Activated CD4-positive, alpha-beta T cell treated with anti-CD3 and anti-CD28 coated beads for 48 hours (primary cell): ENCODE measurements around the gene MYRF.
A peak's percentile ranks its signal among the peaks of the same experiment; 100 is the strongest.

Source experiments
- DNase-seq: peaks from one replicate; pipeline ENCODE4 v3.0.0-alpha.2; 2020

Gene MYRF

DNA sequence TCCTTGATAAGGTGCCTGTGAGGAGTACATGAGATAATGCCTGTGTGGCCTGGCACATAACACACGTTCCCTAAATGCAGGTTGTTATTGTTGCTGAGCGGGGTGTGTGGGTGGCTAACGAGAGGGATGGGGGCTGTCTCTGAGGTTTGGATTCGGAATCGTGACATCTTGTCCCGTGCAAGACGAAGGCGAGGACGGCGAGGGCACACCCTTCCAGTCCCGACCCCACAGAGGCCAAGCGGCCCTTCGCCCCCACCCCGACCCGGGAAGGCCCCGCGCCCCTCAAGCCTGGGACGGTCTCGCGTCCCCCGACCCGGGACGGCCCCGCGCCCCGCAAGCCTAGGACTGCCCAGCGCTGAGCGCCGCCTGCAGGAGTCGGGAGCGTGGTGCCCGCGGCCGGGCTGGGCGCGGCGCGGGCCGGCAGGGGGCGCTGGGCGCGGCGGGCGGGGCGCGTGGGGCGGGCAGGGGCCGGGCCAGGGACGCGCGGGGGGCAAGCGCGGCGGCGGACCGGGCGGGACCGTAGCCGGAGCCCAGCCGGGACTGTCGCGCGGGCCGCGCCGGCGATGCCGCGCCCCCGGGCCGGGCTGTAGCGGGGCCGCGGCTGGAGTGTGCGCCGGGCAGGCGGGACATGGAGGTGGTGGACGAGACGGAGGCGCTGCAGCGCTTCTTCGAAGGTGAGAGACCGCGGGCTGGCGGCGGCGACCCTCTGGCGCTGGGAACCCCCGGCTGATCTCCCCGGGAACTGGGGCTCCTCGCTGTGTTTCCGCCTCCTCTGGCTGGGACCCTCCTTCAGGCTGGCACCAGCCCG, at the start of gene MYRF:
MYRF (plus strand) TSS at position 520 of the 808 bp plus-strand sequence; CDS start at position 629, 109 bp downstream.
- DNase-seq: peak; percentile 60

DNA sequence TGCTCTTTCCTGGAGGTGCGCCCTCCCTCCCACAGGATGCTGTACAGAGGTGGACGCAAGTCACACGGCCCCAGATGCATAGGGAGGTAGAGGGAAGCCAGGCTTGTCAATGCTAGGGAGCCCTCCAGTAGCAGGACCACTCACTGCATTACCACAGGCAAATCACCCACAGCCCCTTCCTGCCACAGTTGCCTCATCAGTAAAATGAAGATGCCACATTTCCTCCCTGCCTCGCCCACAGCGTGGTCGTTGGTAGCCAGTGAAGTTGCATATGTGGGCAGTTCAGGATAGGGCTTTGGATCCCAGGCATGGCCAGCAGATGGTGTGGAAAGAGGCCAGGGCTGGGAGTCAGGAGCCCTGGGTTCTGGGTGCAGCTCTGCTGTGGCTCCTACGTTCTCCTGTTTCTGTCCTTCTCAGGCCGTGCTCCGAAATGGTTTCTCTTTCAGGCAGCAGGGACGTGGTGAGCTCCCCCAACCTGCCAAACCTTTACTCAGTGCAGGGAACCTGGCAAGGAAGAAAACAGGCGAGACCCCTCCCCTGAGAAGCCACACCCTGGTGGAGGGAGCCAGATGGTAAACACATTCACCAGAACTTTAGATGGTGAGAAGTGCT, 49.6 kb upstream of the MYRF start:
- DNase-seq: no peak

DNA sequence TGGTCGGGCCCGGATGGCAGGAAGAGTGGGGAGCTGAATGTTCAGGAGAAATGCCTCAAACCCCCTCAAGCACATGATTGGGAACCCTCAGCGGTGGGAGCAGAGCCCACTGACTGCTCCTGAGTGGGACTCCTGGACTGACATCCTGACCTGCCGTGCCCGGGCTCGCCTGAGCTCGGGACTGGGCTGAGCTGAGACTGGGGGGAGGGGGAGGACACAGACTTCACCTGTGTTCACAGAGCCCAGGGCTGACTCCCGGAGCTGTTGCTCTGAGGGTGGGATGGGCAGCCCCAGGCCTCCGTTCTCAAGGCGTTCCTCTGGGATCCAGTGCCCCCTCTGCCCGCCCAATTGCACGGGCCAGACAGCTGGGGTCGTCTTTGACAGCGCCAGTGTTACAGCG, 47.6 kb upstream of the MYRF start:
- DNase-seq: no peak

DNA sequence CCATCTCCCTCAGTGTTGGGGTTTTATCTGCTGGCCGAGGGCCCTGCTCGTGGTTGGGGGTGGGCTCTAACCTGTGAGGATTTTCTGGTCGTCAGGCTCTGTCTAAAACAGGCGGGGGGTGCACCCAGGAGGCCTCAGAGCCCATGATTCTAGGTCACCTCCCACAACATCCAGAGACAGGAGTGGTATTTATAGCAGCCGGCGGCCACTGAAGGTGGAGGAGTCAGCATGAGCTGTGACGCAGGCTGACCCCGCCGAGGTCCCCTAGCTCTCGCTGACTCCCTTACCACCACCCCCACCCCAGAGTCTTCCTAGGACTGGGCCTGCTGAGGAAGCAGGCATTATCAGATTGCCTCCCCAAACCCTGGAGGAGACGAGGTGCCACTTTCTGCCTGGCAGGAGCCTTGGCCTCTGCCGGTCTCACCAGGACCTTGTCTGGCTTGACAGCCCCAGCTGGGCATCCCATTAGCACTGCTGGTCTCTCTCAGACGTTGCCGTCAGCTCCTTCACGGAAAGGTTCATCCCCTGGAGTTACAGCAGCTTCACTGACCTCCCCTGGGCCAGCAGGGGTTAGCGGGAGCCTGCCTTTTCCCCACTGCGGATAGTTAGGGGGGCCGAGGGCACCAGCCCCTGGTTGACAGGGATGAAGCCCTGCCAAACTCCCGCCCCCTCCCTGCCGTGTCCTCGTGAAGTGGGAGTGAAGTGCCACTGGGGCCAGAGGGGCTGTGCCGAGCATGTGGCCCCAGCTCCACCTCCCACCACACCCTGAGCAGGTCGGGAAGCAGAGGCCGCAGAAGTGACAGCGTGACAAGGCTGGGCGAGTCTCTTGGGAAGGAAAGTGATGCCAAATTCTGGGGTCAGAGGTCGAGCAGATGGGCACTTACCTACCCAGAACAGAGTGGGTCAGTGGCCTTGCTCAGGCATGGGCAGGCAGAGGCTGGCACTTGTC, 45.7 kb upstream of the MYRF start:
- DNase-seq: no peak

DNA sequence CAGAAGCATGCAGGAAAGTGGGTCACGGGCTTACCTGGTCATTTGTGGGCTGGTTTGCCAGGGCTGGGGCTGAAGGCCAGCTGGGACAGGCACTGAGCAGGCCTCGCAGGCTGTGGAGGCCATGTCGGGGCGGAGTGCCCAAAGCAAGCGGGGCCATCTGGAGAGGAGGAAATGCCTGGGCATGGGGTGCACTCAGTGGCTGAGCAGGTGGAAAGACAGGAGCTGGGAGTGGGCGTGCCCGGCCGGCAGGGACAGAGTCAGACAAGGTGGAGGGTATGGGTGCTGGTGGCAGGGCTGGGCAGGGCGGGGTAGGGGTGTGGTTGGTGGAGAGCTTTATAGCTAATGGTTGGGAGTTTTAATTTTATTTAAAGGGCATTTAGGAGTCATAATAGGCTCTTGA, 44.9 kb upstream of the MYRF start:
- DNase-seq: no peak

DNA sequence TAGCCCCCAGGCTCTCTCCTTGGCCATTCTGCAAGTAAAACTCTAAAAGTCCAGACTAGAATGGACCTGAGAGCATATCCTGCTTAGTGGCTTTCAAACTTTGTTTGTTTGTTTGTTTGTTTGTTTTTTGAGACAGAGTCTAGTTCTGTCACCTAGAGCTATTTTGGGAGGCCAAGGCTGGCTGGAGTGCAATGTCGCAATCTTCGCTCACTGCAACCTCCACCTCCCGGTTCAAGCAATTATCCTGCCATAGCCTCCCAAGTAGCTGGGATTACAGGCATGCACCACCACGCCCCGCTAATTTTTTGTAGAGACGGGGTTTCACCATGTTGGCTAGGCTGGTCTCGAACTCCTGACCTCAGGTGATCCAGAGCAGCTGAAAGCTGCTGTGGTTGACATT, 43.3 kb upstream of the MYRF start:
- no peak for DNase-seq

DNA sequence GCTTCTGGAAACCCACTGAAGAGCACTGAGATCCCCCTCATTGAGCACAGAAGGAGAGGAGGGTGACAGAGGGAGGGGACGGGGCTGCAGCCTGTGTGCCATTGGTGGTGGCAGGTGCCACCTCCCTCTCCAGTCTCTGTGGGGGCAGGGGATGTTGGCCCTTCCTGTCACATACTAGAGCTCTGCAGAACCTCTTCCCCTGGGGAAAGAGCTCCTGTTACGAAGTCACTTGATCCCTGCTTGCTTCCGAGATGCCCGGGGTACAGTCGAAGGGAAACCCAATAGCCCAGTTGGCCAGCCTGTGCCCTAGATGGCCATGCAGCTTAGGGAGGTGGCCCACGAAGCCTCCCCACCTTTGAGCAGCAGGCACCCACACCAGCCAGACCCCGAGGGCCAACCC, 42.9 kb upstream of the MYRF start:
- no peak for DNase-seq

DNA sequence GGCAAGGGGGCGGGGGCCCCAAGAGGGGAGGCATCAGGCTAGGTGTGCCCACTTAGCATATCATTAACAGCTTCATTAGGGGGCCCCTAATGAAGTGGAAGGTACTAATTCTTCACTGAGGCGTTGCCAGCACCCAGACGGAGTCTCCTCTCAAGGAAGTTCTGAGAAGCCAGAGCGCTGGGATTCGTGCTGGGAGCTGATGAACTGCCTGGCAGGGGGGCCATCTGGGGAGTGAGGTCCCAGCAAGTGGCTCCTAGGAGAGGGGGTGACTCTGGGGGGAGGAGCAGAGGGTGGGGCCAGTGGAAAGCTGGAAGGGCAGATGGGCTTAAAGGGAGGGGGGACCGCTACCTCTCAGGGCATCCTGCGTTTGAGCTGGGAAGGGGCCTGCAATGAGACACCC, 42.4 kb upstream of the MYRF start:
- DNase-seq: no peak

DNA sequence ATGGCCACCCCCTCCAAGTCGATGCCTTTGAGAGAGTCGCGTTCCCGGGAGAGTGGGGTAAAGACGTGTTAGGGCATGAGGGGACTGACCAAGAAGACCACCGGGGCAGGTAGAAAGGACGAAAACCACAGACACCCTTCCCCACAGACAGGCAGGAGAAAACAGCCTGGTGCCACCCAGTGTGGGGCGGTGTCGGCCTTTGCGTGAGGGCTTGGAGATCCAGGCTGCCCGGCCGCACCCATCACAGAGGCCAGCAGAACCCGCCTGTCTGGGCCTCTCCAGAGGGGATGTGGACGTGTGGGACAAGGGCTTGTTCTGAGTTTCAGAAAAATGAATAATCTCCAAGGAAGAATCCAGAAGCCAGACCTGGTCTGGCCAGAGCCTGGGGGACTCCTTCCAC, 41.4 kb upstream of the MYRF start:
- no peak for DNase-seq

DNA sequence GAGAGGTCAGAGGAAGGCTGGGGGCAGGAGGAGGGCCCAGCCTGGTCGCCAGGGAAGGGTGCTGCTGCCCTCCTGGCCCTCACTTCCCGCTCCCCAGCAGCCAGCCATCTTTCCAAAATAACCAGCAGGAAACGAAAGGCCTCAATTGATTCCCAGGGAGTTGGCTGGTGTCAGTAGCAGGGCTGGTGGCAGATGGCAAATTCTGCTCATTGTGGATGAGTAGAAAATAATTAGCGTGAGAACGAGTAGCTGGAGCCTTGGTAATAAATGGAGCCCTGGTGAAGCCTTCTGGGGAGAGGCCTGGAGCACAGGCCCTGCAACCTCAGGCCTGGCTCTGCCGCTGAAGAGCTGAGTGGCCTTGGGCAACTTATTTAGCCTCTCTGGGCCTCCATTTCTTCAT, 40.9 kb upstream of the MYRF start:
- no peak for DNase-seq

DNA sequence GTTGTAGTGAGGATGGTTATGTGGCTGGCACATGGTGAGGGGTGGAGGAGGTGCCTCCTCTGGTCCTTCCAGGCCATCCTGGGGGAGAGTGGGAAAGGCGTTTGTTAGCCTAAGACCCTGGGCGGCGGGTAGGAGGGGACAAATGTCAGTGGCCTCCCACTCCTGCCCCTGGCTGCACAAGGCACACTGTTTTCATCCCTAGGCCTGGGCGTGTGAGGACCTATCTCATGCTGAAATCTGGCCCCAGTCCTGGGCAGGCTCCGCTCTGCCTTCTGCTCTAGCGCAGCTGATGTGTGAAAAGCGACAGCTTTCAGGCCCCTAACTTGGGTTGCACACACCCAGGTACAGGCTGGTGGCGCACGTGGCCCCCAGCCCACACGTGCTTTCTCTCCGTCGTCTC, 40.1 kb upstream of the MYRF start:
- DNase-seq: no peak

DNA sequence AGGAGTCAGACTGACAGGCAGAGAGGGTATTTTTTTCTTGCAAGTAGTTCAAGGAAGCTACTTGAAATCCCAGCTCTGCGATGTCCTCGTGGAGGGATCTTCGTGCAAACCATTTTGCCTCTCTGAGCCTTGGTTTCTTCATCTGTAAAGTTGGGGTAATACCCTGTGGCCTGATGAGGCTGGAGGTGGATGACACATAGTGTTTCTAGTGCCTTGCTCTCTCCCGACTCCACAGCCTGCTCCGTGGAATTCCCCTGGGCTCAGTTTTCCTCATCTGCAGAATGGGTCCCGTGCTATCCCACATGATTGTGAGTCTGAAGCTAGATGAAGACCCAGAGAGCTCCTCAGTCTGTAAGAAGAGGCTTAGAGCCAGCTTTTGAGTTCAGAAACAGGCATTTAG, 39.6 kb upstream of the MYRF start:
- DNase-seq: no peak

DNA sequence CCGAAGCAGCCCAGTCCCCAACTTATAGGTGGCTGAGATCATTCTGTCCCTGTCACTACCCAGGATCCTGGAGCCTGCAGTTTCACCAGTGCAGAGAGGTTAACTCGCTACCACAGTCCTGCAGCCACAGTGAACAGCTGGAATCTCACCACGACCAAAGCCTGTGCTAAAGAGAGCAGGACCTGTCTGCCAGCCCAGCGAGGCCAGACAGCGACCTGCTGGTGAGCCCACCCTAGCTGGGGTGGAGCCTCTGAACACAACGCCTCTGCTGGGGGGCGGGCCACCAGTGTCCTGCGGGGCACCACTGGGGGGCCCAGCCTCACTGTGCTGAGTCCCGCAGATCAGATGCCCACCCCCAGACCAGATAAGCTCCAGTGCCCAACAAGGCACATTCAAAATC, 39.0 kb upstream of the MYRF start:
- no peak for DNase-seq

DNA sequence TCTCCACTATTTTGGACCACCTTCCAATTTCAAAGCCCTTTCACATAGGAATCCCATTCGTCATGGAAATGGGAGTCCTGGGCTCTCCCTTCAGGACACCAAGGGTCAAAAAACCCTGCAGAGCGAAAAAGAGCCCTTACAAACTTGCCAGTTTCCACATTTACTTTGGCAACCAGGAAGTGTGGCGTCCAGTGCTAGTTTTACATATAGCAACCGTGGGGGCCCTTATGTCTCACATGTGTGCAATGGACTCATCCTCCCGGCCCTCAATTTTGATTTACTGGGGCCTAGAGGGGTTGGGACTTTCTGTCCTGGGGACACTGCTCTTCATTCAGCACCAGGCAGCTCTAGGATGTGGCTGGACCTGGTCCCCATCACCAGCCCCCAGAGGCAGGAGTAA, 38.5 kb upstream of the MYRF start:
- no peak for DNase-seq

DNA sequence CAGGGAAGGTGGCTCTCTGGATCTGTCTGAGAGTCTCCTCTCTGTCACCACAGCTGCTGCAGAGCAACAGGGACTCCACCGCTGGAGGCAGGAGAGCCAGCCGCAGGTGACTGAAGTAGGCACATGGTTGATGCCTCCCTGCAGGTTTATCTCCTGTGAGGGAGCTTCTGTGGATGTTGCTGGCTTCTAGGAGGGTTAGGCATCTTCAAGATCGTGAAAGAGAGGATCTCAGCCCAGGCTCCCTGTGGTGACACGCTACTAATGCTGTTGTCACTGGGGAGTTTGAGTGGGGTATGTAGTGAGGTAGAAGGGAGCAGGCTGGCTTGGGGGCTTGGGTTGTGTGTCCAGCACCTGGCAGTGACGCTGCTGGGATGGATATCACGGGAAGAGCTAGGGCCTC, 38.1 kb upstream of the MYRF start:
- no peak for DNase-seq

DNA sequence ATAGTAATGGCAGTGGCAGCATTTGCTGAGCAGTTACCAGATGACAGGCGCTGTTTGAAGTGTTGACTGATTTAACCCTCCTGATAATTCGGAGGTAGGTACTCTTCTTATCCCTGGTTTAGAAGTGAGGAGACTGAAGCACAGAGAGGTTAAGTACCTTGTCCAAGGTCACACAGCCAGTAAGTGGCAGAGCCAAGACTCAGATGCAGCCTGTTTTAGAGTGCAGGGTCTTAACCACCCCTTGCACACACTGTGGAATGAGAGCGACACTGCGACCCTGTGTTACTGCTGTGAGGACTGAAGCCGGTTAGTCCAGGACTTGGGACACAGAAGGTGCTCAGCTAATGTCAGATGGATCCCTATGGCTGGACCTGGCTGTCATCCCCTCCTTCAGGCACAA, 37.5 kb upstream of the MYRF start:
- DNase-seq: no peak

DNA sequence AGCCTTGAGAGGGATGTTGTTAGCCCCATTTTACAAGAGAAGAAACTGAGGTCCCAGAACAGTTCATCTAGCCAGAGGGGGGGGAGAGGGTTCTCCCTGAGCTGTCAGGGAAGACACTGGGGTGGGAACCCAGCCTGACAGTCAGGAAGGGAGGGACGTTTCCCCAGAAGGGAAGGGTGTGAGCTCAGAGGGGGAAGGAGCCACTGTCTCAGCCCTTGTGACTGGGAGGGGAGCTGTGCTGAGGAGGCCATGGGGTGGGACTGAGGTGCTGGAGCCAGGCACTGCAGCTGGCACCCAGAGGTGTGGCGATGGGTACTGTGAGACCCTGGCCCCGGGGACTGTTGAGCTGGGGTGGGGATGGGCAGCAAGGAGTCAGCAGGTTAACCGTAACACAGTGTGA, 36.6 kb upstream of the MYRF start:
- no peak for DNase-seq

DNA sequence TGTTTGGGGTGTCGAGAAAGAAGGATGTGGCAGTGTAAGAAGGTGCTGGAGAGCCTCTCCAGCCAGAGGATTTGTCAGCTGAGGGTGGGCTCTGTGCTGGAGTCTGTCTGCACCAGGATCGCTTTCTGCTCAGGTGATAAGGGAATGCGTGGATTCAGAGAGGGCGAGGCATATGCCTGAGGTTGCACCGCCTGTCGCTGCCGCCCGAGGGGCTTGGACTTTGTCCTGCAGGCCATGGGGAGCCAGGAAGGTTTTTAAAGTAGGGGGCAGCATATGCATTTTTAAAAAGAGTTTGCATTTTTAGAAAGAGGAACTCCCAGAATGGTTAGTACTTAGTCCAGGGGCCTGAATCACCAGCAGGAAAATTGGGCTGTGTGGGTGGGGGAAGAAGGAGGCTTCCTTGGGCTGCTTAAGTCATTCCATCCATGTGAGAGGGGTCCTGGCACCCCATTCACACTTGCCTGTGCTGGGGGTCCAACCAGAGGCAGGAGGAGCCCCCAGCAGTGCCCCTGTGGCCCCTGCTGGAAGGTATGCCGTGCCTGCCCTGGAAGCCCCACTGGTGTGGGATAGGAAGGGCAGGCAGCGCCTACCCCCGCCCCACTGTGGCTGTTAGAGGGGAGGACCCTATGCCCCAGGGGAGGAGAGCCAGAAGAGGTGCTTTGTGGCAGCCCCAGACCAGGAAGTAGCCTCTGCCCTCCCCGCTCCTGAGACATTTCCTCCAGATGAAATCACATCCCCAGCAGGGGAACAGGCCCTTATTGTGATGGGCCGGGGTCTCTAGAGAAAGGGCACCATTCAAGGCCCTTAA, 35.8 kb upstream of the MYRF start:
- DNase-seq: no peak

DNA sequence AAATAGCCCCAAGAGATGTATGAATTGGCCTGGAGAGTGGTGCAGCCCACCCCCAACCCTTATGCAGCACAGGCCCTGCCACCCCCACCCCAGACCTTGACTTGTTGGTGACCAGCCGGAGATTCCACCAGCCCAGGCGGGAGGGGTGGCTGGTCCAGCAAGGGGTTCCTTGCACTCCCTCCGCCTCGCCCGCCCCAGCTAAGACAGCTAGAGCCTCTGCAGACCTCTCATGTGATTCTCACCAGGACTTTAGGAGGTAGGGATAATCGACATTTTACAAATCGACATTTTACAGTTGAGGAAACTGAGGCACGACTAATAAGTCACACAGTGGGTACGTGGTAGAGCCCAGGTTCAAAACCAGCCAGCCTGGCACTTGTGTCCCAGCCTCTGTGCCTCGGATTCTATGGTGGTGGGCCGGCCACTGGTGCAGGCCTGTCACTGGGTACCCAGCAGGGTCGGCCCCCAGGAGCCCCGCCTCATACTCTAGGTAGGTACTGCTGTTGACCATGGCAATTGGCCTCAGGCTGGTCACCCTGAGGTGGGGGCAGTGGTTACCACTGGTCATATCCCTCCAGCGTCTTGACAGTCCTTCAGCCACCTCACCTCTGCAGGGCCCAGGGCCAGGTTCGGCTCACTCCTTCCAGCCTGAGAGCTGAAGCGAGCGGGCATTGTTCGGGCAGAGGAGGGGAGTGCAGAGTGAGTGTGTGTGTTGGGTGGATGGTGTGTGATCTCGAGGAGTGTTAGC, 35.0 kb upstream of the MYRF start:
- no peak for DNase-seq

DNA sequence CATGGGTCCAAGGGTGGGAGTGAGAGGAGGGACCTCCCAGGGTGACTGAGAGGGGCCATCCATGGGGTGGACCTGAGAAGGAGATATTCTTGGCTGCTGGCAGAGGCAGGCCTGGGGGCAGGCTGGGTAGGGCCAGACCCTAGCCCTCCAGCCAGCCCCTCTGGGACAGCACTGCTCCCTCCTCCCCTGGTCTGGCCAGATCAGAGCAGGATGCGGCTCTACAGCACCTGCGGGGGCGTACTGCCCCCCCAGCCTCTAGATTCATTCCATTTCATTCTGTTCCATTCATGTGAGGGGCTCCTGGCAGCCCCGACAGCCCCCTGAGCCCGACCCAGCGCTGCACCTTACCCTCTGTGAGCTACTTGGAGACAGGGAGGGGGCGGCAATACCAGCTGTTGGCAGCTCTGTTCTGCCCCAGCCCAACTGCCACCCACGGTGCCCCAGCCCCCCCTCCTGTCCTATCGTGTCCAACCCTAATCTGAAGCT, 34.3 kb upstream of the MYRF start:
- no peak for DNase-seq

DNA sequence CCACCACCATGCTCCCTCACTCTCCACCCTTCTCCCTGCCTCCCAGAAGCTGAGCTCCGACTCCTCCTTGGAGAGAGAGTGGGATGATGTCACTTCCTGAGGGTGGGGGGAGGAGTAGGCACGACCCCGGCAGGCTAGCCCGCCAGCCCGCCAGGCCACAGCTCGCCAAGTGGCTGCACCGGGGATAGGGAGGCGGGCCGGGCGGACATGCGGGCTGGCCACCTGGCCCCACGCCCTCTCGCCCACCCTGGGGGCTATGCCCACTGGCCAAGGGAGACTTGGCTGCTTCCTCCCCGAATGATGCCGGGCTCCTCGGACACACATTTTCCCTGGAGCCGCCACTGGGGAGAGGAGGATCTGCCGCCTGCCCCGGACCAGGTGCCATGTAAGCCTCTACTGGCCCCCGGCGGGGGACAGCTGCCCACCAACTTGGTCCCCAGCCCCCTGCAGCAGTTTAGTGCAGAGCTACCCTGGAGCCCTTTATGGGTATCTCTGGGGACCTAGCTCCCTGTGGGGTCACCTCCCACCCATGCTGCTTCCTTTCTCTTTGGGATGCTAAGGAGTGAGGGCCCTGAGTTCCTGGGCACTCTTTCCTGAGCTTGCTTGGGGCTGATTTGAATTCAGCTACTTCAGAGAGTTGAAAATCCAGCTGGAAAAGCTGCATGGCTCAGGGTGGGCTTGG, 33.7 kb upstream of the MYRF start:
- DNase-seq: no peak
